Panc1 (cell line): Measurements from ENCODE around the gene SLC4A5.

Experiments
- POLR2AphosphoS5 ChIP-seq: IDR thresholded peaks from 2 replicates; pipeline ENCODE4 v1.6.1; 2012; ENCODE audit warnings: mild to moderate bottlenecking, low read depth, low read length, moderate library complexity
- SIN3A ChIP-seq: IDR thresholded peaks from 2 replicates; pipeline ENCODE4 v1.6.1; 2012; ENCODE audit warnings: low read depth, mild to moderate bottlenecking, low read length, moderate library complexity, borderline replicate concordance; ENCODE audit not compliant: insufficient read depth
- TCF7L2 ChIP-seq: IDR thresholded peaks from 2 replicates; pipeline ENCODE4 v1.6.1; 2011; ENCODE audit warnings: mild to moderate bottlenecking, low read depth, low read length, inconsistent platforms
- TF ChIP-seq, protein P1 (sequence below), 2 experiments: IDR thresholded peaks; 2 replicates each; pipeline ENCODE4 v1.6.1; 2011 to 2012; ENCODE audit warnings: low read depth in 2 of 2, control low read depth in 1 of 2, low read length in 1 of 2, mild to moderate bottlenecking in 1 of 2, moderate library complexity in 1 of 2; ENCODE audit not compliant: insufficient read depth in 1 of 2
- TF ChIP-seq, protein P2 (sequence below): fragments of 450-650 bp; IDR thresholded peaks from 2 replicates; pipeline ENCODE4 v1.5.1; 2017; ENCODE audit warnings: mild to moderate bottlenecking

DNA sequence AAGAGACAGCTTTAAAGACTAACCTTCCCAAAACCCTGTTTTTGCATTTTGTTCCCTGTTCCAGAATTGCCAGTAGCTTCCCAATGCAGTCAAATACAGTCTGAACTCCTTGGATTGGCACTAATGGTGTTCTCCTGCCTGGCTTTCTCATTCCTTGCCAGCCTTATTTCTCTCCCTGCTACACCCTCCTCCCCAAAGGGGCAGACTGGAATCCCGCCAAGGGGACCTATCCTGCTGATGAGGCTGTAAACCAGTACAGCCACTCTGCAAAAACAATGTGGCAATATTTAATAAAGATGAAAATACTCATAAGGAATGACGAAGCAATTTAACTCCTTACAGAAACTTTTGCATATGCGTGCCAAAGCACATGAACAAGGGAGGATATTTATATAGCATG lies 4.5 kb upstream of the SLC4A5 start:
- TF ChIP-seq, protein P1, sequence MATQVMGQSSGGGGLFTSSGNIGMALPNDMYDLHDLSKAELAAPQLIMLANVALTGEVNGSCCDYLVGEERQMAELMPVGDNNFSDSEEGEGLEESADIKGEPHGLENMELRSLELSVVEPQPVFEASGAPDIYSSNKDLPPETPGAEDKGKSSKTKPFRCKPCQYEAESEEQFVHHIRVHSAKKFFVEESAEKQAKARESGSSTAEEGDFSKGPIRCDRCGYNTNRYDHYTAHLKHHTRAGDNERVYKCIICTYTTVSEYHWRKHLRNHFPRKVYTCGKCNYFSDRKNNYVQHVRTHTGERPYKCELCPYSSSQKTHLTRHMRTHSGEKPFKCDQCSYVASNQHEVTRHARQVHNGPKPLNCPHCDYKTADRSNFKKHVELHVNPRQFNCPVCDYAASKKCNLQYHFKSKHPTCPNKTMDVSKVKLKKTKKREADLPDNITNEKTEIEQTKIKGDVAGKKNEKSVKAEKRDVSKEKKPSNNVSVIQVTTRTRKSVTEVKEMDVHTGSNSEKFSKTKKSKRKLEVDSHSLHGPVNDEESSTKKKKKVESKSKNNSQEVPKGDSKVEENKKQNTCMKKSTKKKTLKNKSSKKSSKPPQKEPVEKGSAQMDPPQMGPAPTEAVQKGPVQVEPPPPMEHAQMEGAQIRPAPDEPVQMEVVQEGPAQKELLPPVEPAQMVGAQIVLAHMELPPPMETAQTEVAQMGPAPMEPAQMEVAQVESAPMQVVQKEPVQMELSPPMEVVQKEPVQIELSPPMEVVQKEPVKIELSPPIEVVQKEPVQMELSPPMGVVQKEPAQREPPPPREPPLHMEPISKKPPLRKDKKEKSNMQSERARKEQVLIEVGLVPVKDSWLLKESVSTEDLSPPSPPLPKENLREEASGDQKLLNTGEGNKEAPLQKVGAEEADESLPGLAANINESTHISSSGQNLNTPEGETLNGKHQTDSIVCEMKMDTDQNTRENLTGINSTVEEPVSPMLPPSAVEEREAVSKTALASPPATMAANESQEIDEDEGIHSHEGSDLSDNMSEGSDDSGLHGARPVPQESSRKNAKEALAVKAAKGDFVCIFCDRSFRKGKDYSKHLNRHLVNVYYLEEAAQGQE (IDR thresholded peaks at IDR 0.05; ENCODE audit: insufficient read depth in 1 of 2, low read depth in 2 of 2, low read length in 1 of 2), result no peak
- TF ChIP-seq, protein P2, sequence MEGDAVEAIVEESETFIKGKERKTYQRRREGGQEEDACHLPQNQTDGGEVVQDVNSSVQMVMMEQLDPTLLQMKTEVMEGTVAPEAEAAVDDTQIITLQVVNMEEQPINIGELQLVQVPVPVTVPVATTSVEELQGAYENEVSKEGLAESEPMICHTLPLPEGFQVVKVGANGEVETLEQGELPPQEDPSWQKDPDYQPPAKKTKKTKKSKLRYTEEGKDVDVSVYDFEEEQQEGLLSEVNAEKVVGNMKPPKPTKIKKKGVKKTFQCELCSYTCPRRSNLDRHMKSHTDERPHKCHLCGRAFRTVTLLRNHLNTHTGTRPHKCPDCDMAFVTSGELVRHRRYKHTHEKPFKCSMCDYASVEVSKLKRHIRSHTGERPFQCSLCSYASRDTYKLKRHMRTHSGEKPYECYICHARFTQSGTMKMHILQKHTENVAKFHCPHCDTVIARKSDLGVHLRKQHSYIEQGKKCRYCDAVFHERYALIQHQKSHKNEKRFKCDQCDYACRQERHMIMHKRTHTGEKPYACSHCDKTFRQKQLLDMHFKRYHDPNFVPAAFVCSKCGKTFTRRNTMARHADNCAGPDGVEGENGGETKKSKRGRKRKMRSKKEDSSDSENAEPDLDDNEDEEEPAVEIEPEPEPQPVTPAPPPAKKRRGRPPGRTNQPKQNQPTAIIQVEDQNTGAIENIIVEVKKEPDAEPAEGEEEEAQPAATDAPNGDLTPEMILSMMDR, result no peak
- TF ChIP-seq POLR2AphosphoS5 (no peak), SIN3A (no peak), TCF7L2 (no peak)
